Cardiac fibroblast (primary cell): ENCODE data around the gene ZNF735.
"Not testable (repeated sequence)": the region's sequence is repeated elsewhere in the genome, so short reads cannot be mapped to it uniquely, and the experiment has no call there.

Experiments
- DNase-seq, 2 donors: peaks; one replicate each; pipeline versions ENCODE4 v3.0.0 to v3.0.0-alpha.2; 2010; ENCODE audit warnings: low read depth in 2 of 2
- H3K4me3 ChIP-seq, 2 donors: replicated peaks in 1 of 2; 1 replicate in 1 of 2; 2 replicates in 1 of 2; pipeline ENCODE4 v1.5.1; 2011; ENCODE audit warnings: low read depth in 2 of 2, low read length in 2 of 2, mild to moderate bottlenecking in 2 of 2, moderate library complexity in 1 of 2
- CTCF ChIP-seq: IDR thresholded peaks from one replicate; pipeline ENCODE4 v1.5.1; 2011; ENCODE audit warnings: low read depth, mild to moderate bottlenecking, low read length, inconsistent platforms

Gene ZNF735

DNA sequence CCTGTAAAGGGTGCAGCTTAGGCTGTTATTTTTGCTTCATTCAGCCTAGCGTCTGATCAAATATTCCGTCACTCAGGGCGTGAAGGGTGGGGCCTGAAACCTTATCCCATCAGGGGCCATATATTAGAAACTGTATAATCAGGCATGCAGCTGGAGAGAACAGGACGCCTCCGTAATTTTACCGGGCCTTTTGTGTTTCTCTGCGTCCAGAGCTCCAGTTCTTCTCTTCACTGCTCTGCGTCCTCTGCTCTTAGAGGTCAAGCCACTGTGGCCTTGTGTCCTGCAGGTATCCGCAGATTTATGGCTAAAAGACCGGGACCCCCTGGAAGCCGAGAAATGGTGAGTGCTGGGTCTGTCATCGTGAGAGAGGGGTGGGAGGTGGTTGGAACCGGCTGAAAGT, at the start of gene ZNF735:
Gene ZNF735, plus strand, starts transcription at position 301 of the 400 bp plus-strand sequence. Its CDS starts 0 bp downstream, at position 301.
- H3K4me3 ChIP-seq = no peak within 1 kb of the TSS
- TF ChIP-seq CTCF = no peak
- DNase-seq = no peak

GRCh38 chr7:64170974-64171373, 36.0 kb upstream of the ZNF735 start:
- DNase-seq, H3K4me3 ChIP-seq: not testable (repeated sequence)

DNA sequence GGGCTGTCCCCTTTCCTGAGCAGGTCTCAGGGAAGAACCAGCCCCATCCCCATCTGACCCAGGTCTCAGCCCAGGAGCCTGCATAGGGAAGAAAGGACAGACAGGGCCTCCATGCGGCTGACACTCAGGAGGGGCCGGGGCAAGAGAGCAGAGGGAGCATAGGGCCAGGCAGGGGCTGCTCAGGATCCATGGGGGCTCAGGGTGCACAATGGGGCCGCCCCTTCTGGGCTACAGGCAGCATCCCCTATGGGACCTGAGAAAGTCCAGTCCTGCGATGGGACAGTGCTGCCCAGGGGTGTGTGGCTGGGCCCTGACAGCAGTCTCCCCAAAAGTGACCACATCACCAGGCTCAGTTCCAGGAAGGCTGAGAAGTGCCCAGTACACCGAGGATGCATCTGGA, 32.7 kb upstream of the ZNF735 start:
- no peak for DNase-seq
- no peak overlapping the region for H3K4me3 ChIP-seq
- TF ChIP-seq CTCF = no peak

DNA sequence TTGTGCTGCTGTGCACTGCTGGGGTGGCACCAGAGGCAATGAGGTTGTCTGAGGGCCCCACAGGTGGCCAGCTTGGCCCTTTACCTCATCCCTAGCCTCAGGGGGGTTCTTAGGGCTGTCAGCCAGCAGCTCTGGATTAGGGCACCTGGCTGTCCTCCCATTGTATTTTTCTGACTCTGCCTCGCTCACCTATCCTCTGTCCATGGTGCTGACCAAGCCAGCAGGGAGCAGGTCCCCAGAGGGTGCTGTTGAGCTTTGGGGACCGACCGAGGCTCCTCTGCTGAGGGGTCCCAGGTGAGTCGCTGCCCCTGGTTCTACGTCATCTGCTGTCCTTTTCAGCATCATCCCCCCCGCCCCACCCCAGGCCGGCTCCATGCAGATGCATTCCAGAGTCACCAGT, 32.1 kb upstream of the ZNF735 start:
- DNase-seq = no peak
- no peak for TF ChIP-seq CTCF
- H3K4me3 ChIP-seq = no peak overlapping the region

- no peak overlapping the region for H3K4me3 ChIP-seq
- DNase-seq = peak in 1 of 2 donors; percentile 10
- no peak for TF ChIP-seq CTCF
These were observed 26.0 kb upstream of the ZNF735 start for GRCh38 chr7:64180989-64181388.

DNA sequence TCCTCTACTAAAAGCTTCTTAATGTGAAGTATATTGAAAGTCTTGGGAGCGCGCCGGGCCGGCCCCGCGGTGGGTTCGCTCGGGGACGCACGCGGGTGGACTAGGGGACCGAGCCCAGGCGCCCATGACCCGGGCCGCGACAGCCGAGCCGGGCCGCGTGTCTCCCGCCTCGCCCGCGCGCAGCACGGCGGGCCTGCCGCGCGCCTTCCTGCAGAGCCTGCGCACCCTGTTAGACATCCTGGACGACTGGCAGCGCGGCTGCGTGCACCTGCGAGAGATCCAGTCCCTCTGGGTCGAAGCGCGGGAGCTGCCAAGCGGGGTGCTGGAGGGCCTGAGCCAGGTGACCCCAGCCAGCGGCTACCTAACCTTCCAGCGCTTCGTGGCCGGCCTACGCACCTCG, 25.4 kb upstream of the ZNF735 start:
- no peak for TF ChIP-seq CTCF
- H3K4me3 ChIP-seq = no peak overlapping the region
- no peak for DNase-seq

- no peak overlapping the region for H3K4me3 ChIP-seq
- no peak for DNase-seq
- no peak for TF ChIP-seq CTCF
These were observed 24.8 kb upstream of the ZNF735 start for GRCh38 chr7:64182036-64182790.
